Measurements from ENCODE around the gene RDX. TPM values are rescaled to one million over a fixed set of nuclear protein-coding genes. Genes with fewer than 3 reads are reported as not detected.

The RDX gene
- total and polyA plus RNA-seq, 2 of the 13 experiments (the other 11 are each of a cell fraction or from before 2014, with no cell fraction given): 20.7 to 63.1 TPM

DNA sequence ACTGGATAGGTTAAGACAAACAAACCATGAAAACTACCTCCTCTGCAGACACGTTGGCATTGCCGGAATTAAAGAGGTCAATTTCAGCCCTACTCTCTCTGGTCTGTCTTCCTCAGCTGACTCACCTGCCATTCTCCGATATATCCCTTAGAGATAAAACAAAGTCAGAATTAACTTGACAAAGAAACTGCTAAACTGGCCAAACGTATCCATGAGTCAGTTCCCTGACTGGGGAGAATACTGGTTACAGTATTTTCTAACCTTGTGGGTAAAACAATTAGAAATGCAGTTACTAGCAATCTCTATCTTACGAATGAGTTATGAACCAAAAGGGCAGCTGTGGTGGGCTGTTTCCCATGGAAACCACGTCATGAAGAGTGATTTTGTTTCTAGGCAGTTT, 96.2 kb downstream of the RDX start:
- Histone ChIP-seq H3K9me3 (ENCODE audit: low read length) (no peaks in the 10 kb centered on the region), H3K27ac (ENCODE audit: extremely low read length, insufficient read depth, low read length) (no peak overlapping the region), H3K36me3 (replicated peaks in 1 of 2; ENCODE audit: control insufficient read depth in 1 of 2, insufficient read depth in 2 of 2, low read length in 2 of 2) (no peaks in the 10 kb centered on the region), H3K27me3 (ENCODE audit: control insufficient read depth in 1 of 2, insufficient read depth in 2 of 2, low read length in 2 of 2) (no peaks in the 10 kb centered on the region), H3K4me1 (ENCODE audit: insufficient read depth, low read length) (no peaks in the 10 kb centered on the region), H4K20me1 (ENCODE audit: insufficient read depth, low read length) (no peaks in the 10 kb centered on the region), H3K9ac (ENCODE audit: insufficient read depth, low read depth, low read length) (no peak overlapping the region), H3K79me2 (ENCODE audit: insufficient read depth, low read length) (no peaks in the 10 kb centered on the region), H3K4me3 (replicated peaks in 1 of 3; ENCODE audit: insufficient read depth in 1 of 3, low read depth in 2 of 3, low read length in 3 of 3) (no peak overlapping the region), H3K4me2 (ENCODE audit: low read depth, low read length) (no peak overlapping the region), H2AFZ (ENCODE audit: low read length) (no peak overlapping the region)
- POLR2A ChIA-PET: no interaction called here
- 16% methylated on average over 6 of the region's 6 CpGs for WGBS (ENCODE audit: low lambda C conversion rate)
- in situ Hi-C loops (cut with HindIII; ENCODE audit: extremely low pct_ligation_motif_present, low pct_unique_long_range_greater_than_20kb) (loop anchor here (5.0 kb wide), 2 partner anchors 177 to 232 kb away; no protein-coding TSS in a partner anchor), intact Hi-C loops (cut with micrococcal nuclease; ENCODE audit: unreplicated experiment) (loop anchor here (2.0 to 10.0 kb wide), 4 partner anchors 47 to 1245 kb away; partner anchors contain the start of gene RDX)
- CTCF ChIA-PET (ENCODE audit: low intra/inter-chr PET ratio, low total read pairs): interaction anchor here (1.7 to 3.7 kb wide), 2 partner anchors 176 to 234 kb away, joined by 12 to 35 read pairs; no protein-coding TSS in a partner anchor
- no peak for ATAC-seq
- DNase-seq (ENCODE audit: low spot score): no peak
- TF ChIP-seq, protein P1, sequence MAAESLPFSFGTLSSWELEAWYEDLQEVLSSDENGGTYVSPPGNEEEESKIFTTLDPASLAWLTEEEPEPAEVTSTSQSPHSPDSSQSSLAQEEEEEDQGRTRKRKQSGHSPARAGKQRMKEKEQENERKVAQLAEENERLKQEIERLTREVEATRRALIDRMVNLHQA (CRISPR knock-in tag; IDR thresholded peaks at IDR 0.05): no peak
- TF ChIP-seq ARNT (IDR thresholded peaks at IDR 0.05): no peak
- TF ChIP-seq ZNF891 (CRISPR knock-in tag; IDR thresholded peaks at IDR 0.05): no peak
- no peak for TF ChIP-seq RORA (CRISPR knock-in tag; IDR thresholded peaks at IDR 0.05)
- TF ChIP-seq BRCA1 (CRISPR knock-in tag; IDR thresholded peaks at IDR 0.05): no peak
- TF ChIP-seq NFE2 (CRISPR knock-in tag; IDR thresholded peaks at IDR 0.05): no peak
- BruUV-seq (replicated peaks): no TSS peak
- no peak for FAIRE-seq

DNA sequence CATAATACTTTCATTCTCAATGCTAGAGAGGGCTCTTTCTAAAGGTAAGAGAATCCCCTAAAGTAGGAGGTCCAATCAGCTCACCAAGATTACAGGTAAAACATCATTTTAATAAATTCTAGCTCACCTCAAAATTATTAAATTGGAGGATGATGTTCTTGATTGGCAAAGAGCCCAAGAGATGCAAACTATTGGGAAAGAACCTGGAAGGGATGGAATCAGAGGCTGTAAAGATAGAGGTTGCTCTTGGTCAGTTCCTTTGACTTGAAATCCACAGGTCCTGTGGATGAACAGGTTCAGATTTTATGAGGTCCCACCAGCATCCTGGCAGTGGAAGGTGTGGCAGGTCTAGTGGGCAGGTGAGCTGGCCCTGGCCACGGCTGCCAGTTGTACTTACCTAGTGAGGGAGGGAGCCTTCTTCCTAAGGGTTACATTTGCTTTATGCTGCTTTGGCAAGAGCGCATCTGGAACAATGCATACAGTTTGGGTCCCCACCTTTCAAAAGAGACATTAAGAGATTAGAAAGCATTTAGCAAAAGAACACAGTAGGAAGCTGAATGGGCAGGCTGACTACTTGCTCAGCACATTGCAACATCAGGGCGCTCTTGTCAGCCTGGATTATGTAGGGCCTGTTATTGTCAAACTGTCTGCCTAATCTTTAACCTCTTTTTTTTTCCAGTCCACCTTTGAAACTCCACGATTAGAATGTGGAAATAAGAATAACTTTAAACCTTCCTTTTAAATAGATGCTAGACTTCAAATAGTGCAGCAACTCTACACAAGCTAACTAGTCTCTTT, 97.0 kb downstream of the RDX start:
- peak; percentile 53 for TF ChIP-seq CEBPG (CRISPR knock-in tag; IDR thresholded peaks at IDR 0.05)
- TF ChIP-seq CEBPB (IDR thresholded peaks at IDR 0.05; ENCODE audit: borderline replicate concordance, low read depth, low read length): peak; percentile 66
- no peak for TF ChIP-seq SPEN (CRISPR knock-in tag; IDR thresholded peaks at IDR 0.05; ENCODE audit: low read depth)
- peak; percentile 20 for DNase-seq (ENCODE audit: low spot score)
- no peak overlapping the region for H3K4me2 ChIP-seq (ENCODE audit: low read depth, low read length)
- no peaks in the 10 kb centered on the region for H4K20me1 ChIP-seq (ENCODE audit: insufficient read depth, low read length)
- no peak overlapping the region for H3K9ac ChIP-seq (ENCODE audit: insufficient read depth, low read depth, low read length)
- no peak overlapping the region for H2AFZ ChIP-seq (ENCODE audit: low read length)
- WGBS (ENCODE audit: low lambda C conversion rate): 4% methylated on average over 4 of the region's 4 CpGs
- H3K4me1 ChIP-seq (ENCODE audit: insufficient read depth, low read length): no peaks in the 10 kb centered on the region
- H3K9me3 ChIP-seq (ENCODE audit: low read length): no peaks in the 10 kb centered on the region
- peak; percentile 21 for FAIRE-seq
- in situ Hi-C loops (cut with HindIII; ENCODE audit: extremely low pct_ligation_motif_present, low pct_unique_long_range_greater_than_20kb) (no loop called here), intact Hi-C loops (cut with micrococcal nuclease; ENCODE audit: unreplicated experiment) (loop anchor here (1.0 kb wide), 1 partner anchor 253 kb away; no protein-coding TSS in a partner anchor)
- CTCF ChIA-PET (ENCODE audit: low intra/inter-chr PET ratio, low total read pairs): interaction anchor here (3.7 kb wide), 1 partner anchor 177 kb away, joined by 35 read pairs; no protein-coding TSS in a partner anchor
- ATAC-seq: peak; percentile 53; the same call in 2 of the 3 replicates
- POLR2A ChIA-PET: no interaction called here
- no TSS peak for BruUV-seq (replicated peaks)
- H3K27ac ChIP-seq (ENCODE audit: extremely low read length, insufficient read depth, low read length): no peak overlapping the region
- H3K4me3 ChIP-seq (replicated peaks in 1 of 3; ENCODE audit: insufficient read depth in 1 of 3, low read depth in 2 of 3, low read length in 3 of 3): no peak overlapping the region
- no peaks in the 10 kb centered on the region for H3K36me3 ChIP-seq (replicated peaks in 1 of 2; ENCODE audit: control insufficient read depth in 1 of 2, insufficient read depth in 2 of 2, low read length in 2 of 2)
- H3K79me2 ChIP-seq (ENCODE audit: insufficient read depth, low read length): no peaks in the 10 kb centered on the region
- no peaks in the 10 kb centered on the region for H3K27me3 ChIP-seq (ENCODE audit: control insufficient read depth in 1 of 2, insufficient read depth in 2 of 2, low read length in 2 of 2)

All from HepG2 (cell line).